Inflammatory macrophage (primary cell): ENCODE data around the gene RBM44.
"Not testable (repeated sequence)": the region's sequence is repeated elsewhere in the genome, so short reads cannot be mapped to it uniquely, and the experiment has no call there.

Source experiments
- DNase-seq, 2 donors: peaks; one replicate each; pipeline ENCODE4 v3.0.0-alpha.2; 2020 to 2022

RBM44 gene

GRCh38 chr2:237858294-237859081 is 59.9 kb downstream of the RBM44 start:
- DNase-seq = peak; percentile 79 to 86

GRCh38 chr2:237859082-237859433 is 60.5 kb downstream of the RBM44 start:
- DNase-seq = no peak

- DNase-seq = peak in 1 of 2 donors; percentile 19
These were observed 61.1 kb downstream of the RBM44 start, which contains the start of gene RAMP1 for GRCh38 chr2:237859533-237860272. RAMP1 (plus strand) TSS chr2:237859623; CDS start chr2:237859676, 53 bp downstream.

- peak; percentile 19 to 26 for DNase-seq
These were observed 61.8 kb downstream of the RBM44 start for GRCh38 chr2:237860273-237860935.

GRCh38 chr2:237861875-237862527 is 63.4 kb downstream of the RBM44 start:
- no peak for DNase-seq

GRCh38 chr2:237862528-237862895 is 63.9 kb downstream of the RBM44 start:
- no peak for DNase-seq

- DNase-seq = no peak
These were observed 64.5 kb downstream of the RBM44 start for GRCh38 chr2:237863102-237863511.

- DNase-seq = no peak
These were observed 65.3 kb downstream of the RBM44 start for GRCh38 chr2:237863689-237864443.

- DNase-seq = no peak
These were observed 65.9 kb downstream of the RBM44 start for GRCh38 chr2:237864444-237864931.

GRCh38 chr2:237864940-237865622 is 66.5 kb downstream of the RBM44 start:
- DNase-seq = no peak

GRCh38 chr2:237865623-237866041 is 67.1 kb downstream of the RBM44 start:
- no peak for DNase-seq

GRCh38 chr2:237866101-237866621 is 67.6 kb downstream of the RBM44 start:
- peak in 1 of 2 donors; percentile 5 for DNase-seq

GRCh38 chr2:237867465-237867864 is 68.9 kb downstream of the RBM44 start:
- no peak for DNase-seq

- not testable (repeated sequence) for DNase-seq
These were observed 69.5 kb downstream of the RBM44 start for GRCh38 chr2:237868074-237868473.

- DNase-seq = peak in 1 of 2 donors; percentile 18
These were observed 70.2 kb downstream of the RBM44 start for GRCh38 chr2:237868631-237869342.

GRCh38 chr2:237869343-237870102 is 70.9 kb downstream of the RBM44 start:
- DNase-seq = no peak

- DNase-seq = no peak
These were observed 71.5 kb downstream of the RBM44 start for GRCh38 chr2:237870126-237870525.

GRCh38 chr2:237870754-237871651 is 72.4 kb downstream of the RBM44 start:
- DNase-seq = peak in 1 of 2 donors; percentile 40
